Brain microvascular endothelial cell (primary cell): ENCODE results near the gene SOX8.

Source experiments
- DNase-seq: peaks from one replicate; pipeline ENCODE4 v3.0.0-alpha.2; 2020
- H3K27ac ChIP-seq: fragments of 250-450 bp; sonication (Bioruptor Pico); 2 replicates; pipeline ENCODE4 v1.5.1; 2020; ENCODE audit warnings: mild to moderate bottlenecking, moderate library complexity
- H3K27me3 ChIP-seq: fragments of 250-450 bp; sonication (Bioruptor Pico); replicated peaks from 2 replicates; pipeline ENCODE4 v1.5.1; 2020; ENCODE audit warnings: mild to moderate bottlenecking
- H3K36me3 ChIP-seq: fragments of 250-450 bp; sonication (Bioruptor Pico); replicated peaks from 2 replicates; pipeline ENCODE4 v1.5.1; 2020; ENCODE audit warnings: mild to moderate bottlenecking
- H3K4me3 ChIP-seq: 2 replicates; pipeline ENCODE4 v1.5.1; 2011; ENCODE audit warnings: low read depth, mild to moderate bottlenecking, control low read depth, low read length, moderate library complexity
- in situ Hi-C: cut with HindIII; loops from 2 replicates; pipeline ENCODE4 v1.10.0; 2017; ENCODE audit warnings: low sequenced_read_pairs, low pct_ligation_motif_present
- TF ChIP-seq, protein P1 (sequence below): IDR thresholded peaks from 2 replicates; pipeline ENCODE4 v1.5.1; 2011; ENCODE audit warnings: low read depth, mild to moderate bottlenecking, moderate library complexity, low read length, control low read depth, inconsistent platforms; ENCODE audit errors: missing control alignments

Gene SOX8

DNA sequence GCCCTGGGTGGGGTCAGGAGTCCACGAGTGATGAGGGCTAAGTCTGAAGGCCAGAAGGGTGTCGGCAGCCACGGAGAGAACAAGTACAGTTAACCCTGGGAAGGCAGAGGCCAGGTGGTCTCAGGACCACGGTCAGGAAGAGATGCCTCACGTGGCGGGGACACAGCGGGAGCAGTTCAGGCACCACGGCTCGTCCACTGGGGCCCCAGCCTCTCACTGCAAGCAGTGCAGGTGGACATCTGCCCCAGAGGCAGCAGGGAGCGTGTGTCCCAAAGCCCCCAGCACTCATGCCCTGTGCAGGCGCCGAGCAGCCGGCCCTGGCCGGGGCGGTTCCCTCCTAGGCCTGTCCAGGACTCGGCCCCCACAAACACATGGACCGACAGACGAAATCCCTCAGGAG, 15.5 kb upstream of the SOX8 start:
- H3K36me3 ChIP-seq = no peaks in the 10 kb centered on the region
- TF ChIP-seq, protein P1, sequence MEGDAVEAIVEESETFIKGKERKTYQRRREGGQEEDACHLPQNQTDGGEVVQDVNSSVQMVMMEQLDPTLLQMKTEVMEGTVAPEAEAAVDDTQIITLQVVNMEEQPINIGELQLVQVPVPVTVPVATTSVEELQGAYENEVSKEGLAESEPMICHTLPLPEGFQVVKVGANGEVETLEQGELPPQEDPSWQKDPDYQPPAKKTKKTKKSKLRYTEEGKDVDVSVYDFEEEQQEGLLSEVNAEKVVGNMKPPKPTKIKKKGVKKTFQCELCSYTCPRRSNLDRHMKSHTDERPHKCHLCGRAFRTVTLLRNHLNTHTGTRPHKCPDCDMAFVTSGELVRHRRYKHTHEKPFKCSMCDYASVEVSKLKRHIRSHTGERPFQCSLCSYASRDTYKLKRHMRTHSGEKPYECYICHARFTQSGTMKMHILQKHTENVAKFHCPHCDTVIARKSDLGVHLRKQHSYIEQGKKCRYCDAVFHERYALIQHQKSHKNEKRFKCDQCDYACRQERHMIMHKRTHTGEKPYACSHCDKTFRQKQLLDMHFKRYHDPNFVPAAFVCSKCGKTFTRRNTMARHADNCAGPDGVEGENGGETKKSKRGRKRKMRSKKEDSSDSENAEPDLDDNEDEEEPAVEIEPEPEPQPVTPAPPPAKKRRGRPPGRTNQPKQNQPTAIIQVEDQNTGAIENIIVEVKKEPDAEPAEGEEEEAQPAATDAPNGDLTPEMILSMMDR = no peak
- in situ Hi-C loops = no loop called here
- H3K27me3 ChIP-seq = no peaks in the 10 kb centered on the region
- H3K4me3 ChIP-seq = no peak overlapping the region
- no peak overlapping the region for H3K27ac ChIP-seq
- DNase-seq = no peak

DNA sequence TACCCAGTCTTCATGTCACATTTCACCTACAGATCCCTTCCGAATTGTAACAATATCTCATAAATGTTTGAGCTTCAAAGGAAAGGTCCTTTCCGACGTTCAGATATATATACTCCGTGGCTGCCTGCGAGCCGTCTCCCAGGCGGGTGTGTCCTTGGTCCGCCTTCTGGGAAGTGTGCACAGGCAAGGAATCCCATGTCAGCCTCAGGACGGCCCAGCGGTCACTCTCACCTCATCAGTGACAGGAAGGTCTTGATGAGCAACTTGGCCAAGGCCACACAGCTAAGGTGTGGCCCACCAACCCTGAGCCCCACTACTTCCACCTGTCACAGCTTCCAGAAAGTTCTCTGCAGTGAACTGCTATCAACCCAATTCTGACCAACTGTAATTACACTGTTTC, 15.1 kb upstream of the SOX8 start:
- no peak for DNase-seq
- no peak overlapping the region for H3K4me3 ChIP-seq
- H3K27me3 ChIP-seq = no peaks in the 10 kb centered on the region
- in situ Hi-C loops = no loop called here
- H3K36me3 ChIP-seq = no peaks in the 10 kb centered on the region
- TF ChIP-seq, protein P1 = no peak
- H3K27ac ChIP-seq = no peak overlapping the region

DNA sequence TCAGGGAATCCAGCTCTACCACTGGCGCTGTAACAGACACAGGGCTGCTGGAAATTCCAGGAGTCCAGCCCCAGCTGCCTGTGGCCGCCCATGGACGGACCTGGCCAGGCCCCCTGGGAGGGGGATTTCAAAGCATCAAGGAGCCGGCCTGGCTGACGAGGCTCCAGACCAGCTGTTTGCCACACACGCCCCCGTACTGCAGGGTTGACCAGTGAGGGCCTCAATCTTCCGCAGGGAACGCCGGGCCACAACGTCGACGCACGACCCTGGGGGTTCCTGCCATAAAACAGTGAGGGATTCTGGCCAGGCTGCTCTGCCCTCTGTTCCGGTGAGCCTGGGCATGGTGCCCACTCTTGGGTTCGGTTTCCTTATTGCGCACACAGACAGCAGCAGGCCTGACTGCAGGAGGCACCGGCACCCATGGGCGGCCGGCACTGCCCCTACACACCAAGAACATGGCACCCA, 14.5 kb upstream of the SOX8 start:
- TF ChIP-seq, protein P1 = no peak
- Histone ChIP-seq H3K4me3 (no peak overlapping the region), H3K27me3 (no peaks in the 10 kb centered on the region), H3K36me3 (no peaks in the 10 kb centered on the region), H3K27ac (no peak overlapping the region)
- in situ Hi-C loops = no loop called here
- no peak for DNase-seq

DNA sequence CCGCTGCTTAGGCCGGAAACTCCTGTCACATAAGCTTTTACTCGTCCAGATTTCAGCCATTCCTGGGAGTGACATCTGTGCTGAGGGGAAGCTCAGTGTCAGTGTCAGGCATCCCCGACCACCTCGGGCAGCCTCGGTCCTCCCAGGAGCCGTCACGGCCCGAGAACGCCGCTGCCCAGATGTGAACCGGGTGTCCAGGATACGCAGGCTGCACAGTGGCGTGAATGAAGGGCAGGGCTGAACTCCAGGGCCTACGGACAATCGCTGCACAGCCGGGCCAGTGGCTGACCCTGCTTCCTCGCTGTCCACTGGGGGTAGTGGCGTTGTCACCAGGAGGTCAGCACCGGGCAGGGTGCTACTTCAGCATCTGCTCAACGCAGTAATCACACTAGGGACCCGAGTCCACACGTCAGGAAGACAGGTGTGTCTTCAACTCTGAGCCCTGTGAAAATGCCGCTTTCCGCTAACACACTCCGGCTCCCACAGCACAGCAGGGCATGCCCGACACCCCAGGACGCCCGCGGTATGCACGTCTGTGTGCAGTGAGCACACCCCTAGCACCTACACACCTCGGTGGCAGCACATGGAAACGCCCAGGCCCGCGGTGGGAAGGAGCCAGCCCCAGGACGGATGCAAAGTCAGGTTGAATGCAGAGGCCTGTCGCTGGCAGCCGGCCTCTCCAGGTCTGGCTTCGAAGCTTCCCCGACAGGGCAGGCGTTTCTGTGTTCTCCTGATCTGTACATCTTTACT, 13.8 kb upstream of the SOX8 start:
- no peak overlapping the region for H3K27ac ChIP-seq
- no peak for DNase-seq
- no peak overlapping the region for H3K4me3 ChIP-seq
- no peaks in the 10 kb centered on the region for H3K36me3 ChIP-seq
- H3K27me3 ChIP-seq = peaks cover 4% of the 10 kb centered on the region
- in situ Hi-C loops = no loop called here
- TF ChIP-seq, protein P1 = no peak

DNA sequence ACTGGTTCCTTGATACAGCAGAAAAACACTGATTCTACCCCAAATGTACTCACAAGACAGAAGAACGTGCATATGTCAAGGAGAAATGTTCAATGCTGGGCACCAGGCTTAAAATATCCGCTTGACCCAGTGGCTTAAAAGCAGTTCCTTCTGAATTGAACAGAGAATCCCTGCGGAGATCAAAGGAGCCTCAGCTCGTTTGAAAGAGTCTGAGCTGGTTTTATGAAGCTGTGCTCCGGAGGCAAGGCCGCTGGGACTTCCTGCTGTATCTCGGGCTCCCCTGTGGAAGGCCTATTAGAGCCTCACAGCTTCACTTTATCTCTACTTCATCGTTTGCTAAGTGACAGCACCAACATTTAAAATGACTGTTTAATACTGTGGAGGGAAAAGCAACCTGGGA, 12.9 kb upstream of the SOX8 start:
- Histone ChIP-seq H3K27ac (no peak overlapping the region), H3K4me3 (no peak overlapping the region), H3K27me3 (peaks cover 5% of the 10 kb centered on the region), H3K36me3 (no peaks in the 10 kb centered on the region)
- in situ Hi-C loops = no loop called here
- DNase-seq = no peak
- TF ChIP-seq, protein P1 = no peak
